COR-L47 (cell line): ENCODE results near the gene NEAT1.

Experiments used
- DNase-seq: peaks from one replicate; lab custom pipeline; 2025; lab: John Stamatoyannopoulos, UW

NEAT1 gene

DNA sequence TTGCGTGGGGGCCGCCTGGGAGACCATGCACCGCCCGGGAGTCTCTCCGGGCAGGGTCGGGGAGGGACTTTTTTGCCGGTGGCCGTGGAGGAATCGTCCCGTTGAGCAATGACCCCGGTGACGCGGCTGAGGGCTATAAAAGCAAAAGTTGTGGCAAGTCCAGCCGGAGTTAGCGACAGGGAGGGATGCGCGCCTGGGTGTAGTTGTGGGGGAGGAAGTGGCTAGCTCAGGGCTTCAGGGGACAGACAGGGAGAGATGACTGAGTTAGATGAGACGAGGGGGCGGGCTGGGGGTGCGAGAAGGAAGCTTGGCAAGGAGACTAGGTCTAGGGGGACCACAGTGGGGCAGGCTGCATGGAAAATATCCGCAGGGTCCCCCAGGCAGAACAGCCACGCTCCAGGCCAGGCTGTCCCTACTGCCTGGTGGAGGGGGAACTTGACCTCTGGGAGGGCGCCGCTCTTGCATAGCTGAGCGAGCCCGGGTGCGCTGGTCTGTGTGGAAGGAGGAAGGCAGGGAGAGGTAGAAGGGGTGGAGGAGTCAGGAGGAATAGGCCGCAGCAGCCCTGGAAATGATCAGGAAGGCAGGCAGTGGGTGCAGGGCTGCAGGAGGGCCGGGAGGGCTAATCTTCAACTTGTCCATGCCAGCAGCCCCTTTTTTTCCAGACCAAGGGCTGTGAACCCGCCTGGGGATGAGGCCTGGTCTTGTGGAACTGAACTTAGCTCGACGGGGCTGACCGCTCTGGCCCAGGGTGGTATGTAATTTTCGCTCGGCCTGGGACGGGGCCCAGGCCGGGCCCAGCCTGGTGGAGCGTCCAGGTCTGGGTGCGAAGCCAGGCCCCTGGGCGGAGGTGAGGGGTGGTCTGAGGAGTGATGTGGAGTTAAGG is at the start of gene NEAT1:
TSS of gene NEAT1 (plus strand) at position 166 of the 883 bp plus-strand sequence.
- no peak for DNase-seq

DNA sequence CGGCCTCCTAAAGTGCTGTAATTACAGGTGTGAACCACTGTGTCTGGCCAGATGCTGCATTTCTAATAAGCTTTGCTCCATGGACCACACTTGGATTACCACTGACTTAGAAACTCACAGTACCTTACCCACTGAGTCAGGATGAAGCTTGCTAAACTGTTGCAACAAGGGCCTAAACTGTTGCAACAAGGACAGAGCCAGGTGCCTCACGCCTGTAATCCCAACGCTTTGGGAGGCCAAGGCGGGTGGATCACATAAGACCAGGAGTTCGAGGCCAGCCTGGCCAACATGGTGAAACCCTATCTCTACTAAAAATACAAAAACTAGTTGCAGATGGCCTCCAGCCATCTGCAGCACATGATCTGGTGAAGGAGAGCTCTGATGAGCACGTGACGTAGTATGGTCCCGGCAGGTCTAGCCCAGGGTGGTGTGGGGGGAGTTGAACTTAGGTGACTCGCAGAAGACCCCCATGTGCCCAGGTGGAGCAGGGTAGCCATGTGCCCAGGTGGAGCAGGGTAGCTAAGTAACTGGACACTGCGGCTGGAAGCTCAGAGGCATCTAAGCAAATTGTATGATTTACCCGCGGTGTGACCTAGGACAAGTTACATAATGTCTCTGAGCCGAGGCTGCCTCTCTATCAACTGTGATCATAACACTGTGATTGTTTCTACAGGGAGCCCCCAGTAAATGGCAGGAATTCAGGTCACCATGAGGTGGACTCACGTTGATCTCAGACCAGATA is 48.6 kb upstream of the NEAT1 start:
- no peak for DNase-seq

DNA sequence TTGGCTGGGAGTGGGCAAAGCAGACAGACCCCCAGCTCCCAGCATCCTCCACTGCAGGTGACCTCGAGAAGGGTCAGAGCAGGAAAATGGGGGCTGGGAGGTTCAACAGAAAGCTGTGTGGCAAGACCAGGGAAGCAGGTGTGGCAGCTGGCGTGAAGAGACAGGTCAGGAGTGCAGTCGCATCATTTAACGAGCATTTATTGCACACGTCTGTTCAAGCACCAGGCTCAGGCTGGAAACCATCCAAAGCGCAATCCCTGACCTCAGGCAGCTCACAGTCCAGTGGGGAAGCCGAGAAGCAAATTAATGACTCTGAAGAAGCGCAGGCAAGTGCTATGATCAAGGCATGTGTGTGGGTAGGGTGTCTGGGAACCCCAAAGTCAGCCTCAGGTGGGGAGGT is 47.6 kb upstream of the NEAT1 start:
- no peak for DNase-seq

DNA sequence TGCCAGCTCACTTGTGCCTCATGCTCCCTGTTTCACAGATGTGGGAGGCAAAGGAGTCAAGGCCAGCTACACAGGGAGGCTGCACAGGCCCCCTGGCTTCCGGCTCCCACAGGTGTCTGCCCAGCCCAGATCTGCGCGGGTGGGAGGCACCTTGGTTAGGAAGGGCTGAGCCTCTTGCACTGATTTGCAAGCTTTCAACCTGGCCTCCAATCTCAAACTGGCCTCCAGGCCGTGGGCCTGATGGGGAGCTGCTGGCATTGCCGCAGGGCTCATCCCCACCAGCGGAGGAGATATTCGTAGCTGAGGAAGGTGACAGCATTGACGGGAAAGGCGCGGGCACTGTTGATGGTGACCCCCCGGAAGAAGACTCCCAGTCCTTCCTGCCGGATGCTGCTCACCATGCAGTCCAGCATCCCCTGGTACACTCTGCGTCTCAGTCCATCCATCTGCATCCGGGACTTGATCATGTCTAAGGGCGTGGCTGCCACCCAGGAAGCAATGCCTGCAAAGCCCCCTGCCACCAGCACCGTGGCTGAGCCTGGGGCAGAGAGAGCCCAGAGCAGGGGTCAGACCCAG is 46.4 kb upstream of the NEAT1 start:
- no peak for DNase-seq

DNA sequence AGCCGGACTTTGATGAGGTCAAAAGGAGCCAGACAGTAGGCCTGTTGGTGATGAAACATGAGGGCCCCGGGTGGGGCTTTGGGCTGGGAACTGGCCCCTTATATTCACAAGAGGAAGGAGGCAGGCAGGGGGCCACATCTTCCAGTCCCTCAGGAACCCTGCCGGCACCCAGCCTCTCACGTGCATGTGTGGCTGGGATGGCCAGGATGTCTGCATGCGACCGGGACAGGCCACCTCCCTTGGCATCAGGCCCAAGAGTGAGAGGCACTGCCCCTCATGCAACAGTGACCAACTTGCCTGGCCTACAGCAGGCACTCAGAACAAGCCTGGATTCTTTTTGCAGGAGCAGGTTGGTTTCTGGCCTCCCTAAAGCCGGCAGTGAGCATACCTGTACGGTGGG is 45.6 kb upstream of the NEAT1 start:
- no peak for DNase-seq

DNA sequence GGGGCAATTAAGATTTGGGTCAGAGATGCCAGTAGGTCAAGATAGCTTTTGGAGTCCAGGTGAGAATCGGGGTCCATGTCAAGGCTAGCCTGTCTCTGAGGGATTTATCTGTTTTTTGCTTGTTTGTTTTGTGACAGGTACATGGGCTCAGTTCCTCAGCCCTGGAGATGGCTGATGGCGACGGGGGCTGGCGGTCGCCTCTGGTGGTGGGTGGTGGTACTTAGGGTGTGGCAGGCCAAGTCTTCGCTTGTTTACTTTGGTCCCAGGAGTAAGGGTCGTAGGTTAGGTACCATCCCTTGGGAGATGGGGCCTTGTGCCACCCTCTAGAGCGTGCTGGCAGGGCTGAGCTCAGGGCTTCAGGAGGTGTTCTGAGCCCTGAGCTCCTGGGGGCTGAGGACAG is 44.8 kb upstream of the NEAT1 start:
- no peak for DNase-seq

DNA sequence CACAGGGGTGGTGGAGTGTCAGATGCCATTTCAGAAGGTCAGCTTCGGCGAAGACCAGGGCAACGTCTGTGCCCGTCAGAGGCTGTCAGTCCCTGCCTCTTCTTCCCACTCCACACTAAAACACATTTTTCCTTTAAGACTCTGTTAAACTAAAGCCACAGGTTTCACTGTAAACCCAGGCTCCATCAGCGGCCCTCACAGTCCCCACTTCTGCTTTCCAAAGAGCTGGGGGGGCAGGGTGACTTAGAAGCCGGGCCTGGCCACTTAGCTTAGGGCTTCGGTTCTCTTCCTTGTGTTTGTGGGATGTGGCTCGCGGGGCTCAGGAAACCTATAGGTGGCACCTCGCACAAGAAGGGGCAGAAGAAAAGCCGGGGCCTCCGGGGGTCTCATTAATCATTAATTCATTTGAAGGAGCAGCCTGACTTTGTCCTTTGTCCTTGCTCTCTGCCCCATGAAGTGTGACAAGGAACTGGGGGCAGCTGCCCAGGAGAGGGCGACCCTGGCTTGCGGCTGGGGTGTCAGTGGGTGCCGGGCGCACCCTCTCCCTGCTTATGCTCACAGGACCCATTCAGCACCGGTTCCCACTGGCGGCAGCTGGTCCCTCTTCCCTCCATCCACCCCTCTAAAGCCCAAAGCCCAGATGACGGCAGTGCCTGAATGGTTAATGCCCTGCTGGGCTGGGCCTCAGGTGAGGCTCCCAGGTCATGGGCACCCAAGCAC is 44.2 kb upstream of the NEAT1 start:
- DNase-seq, result no peak

DNA sequence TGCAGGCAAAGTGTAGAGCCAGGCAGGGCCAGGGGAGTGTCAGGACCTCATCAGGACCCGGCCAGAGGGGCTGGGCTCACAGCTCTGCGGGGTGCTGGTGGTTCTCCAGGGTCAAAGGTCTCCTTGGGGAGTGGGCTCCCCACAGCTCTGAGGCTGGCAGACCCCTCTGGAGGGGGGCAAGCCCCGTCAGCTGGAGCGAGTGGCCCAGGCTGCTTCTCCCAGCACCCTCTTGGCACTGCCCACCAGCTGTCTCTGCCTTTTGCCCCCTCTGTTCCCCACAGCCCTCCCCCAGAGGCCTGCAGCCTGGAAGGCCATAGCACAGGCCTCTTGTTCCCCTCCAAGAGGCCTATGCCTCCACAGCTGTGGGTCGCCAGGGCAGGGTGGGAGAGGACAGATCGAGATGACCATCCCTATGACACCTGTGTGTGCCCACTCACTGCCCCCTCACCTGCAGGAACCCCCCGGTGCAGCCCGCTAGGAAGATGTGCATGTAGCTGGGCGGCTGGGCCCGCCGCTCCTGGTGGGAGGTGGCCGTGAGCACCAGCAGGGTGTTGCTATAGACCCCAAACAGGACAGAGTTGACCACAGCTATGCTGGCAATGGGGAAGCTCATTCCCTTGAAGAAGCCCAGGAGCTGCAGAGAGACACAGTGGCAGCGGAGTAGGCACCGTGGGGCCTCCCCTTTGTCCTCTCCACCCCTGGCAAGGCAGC is 43.5 kb upstream of the NEAT1 start:
- no peak for DNase-seq

DNA sequence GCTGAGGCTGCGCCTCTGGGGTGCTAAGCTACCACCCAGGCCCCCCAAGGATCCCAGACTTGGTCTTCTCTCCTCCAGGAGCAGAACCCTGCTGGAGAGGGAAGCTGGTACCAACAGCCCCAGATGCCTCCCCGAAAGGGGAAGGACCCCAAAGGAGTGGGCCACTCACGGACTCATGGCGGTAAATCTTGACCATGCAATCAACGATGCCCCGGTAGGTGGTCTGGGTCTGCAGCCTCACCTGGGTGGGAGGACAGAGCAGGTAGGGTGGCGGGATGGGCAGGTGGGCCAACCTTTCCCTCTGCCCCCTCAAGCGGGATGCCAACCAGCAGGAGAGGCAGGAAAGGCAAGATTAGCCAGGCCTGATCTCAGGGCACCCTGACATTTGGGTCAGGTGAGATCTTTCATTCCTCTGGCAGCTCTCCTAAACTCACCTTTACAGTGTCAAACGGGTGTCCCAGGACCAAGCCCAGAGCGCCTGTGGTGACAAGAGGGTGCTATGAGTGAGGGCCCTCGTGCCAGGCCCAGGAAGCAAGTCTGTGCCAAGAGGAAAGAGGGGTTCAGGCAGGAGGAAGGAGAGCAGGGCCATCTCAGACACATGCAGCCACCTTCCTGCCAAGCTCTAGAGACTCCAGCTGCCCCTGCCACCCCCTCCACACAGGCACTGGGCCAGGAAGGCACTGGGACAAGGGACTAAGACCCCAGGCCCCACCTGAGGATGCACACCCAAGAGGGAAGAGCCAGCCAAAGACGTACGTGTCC is 42.7 kb upstream of the NEAT1 start:
- no peak for DNase-seq

DNA sequence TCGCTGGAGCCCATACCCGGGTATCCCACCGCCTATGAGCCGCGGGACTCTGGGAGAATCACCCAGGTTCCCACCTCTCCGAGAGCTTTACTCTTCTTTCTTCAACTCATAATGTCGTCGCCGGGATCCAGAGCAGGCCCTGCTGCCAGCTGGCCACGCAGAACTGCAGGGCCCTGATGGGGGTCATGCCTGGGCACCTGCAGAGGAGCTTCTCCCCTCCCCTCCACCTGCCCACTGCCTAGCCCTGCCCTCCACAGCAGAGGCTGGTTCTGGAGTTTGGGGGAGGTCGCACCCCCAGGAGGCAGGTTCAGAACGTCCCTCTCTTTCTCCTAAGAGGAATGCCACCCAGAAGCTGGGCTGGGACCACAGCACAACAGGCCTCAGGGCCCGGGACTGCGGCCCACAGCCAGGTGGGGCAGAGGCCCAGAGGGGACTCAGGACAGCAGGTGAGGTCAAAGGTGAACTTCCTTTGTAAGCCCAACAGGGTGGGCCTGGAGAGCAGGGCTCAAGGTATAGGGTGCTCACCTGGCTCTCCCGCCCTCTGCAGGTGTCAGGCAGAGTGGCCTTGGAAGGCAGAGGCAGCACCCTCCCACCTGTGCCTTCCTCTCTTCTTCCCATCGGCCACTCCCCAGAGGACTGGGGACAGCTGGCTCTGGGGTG is 42.0 kb upstream of the NEAT1 start:
- DNase-seq, result no peak

DNA sequence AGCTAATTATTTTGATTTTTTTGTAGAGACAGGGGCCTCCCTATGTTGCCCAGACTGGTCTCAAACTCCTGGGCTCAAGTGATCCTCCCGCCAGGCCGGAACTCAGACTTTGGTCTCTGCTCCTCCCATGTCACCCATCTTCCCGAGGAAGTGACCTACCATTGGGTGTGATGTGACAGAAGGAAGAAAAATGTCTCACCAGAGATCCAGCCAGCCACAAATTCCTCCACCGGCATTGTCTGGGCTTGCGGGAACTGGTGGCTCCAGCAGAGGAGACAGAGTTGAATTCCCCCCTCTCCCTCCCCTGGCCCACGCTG is 40.9 kb upstream of the NEAT1 start:
- no peak for DNase-seq

DNA sequence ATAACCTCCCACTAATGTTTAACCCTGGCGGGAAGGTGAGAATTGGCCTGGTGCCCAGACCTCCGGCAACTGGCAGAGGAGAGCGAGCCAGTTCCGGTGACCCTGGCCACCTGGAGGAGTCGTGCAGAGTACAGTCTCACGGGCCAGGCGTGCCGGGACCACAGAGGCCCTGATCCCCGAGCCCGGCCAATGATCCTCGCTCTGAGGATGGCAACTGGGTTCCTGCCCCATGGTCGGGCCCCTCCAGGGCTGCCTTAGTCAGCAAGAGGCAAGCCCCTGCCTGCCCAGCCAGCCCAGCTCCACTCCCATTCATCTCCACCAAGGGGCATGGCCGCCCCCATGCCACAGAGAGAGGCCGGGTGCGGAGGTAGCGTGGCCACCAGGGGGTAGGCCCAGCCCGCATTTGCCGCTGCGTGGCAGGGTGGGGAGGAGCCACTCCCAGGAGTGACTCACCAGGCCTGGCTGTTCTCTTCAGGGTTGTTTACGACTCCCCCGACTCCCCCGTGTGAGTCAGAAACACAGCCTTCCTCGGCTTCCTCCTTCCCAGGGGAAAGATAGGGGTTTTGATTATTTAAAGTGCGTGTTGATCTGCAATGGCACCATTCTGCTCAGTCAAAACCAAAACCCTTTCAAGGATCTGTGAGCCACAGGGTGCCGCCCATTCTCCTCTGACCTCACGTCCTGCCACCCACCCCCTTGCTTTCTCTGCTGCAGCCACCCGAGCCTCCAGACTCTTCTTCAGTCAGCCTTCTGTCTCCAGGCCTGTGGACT is 40.4 kb upstream of the NEAT1 start, which contains the start of gene SLC25A45:
TSS of gene SLC25A45 (minus strand) at position 614 of the 771 bp plus-strand sequence. CDS start 695 bp downstream, outside the sequence.
- peak; percentile 85 for DNase-seq

DNA sequence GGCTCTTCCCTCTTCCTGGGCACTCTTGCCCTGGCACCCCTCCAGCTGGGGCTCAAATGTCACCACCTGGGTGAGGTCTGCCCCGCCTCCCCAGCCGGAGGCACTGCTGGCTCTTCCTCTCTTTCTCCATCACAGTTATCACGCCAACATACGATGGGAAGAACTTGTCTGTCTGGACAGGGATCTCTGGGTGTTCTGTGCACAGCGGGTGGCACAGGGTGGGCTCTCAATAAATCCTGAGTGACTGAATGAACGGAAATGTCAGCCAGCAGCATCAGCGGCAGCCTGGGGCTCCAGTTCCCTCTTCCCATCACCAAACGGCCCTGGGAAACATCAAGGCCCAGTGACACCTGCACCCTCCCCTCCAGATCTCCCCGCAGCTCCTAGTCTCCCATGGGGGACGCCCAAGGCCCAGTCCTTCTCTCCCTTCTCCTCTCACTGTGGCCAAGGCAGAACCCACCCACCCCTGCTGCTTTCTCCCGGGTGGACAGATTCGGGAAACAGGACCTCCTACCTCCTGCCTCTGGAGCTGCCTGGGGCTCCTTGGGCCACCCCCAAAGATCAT is 39.7 kb upstream of the NEAT1 start:
- peak; percentile 77 for DNase-seq

DNA sequence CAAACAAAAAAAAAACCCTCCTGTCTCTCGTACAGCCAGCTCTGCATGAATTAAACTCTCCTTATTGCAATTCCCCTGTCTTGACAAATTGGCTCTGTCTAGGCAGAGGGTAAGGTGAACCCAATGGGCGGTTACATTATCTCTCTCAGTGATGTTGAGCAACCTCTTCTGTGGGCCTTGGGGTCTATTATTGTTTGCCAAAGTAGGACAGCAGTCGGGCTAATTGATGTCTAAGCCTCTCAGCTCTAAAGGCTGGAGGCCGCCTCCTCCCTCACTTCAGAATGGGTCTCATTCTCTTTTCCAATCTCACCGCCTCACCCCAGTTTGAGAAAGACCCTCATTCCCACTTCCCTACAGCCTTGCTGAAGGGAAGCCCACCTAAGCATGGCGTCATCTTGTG is 38.8 kb upstream of the NEAT1 start:
- DNase-seq, result no peak

DNA sequence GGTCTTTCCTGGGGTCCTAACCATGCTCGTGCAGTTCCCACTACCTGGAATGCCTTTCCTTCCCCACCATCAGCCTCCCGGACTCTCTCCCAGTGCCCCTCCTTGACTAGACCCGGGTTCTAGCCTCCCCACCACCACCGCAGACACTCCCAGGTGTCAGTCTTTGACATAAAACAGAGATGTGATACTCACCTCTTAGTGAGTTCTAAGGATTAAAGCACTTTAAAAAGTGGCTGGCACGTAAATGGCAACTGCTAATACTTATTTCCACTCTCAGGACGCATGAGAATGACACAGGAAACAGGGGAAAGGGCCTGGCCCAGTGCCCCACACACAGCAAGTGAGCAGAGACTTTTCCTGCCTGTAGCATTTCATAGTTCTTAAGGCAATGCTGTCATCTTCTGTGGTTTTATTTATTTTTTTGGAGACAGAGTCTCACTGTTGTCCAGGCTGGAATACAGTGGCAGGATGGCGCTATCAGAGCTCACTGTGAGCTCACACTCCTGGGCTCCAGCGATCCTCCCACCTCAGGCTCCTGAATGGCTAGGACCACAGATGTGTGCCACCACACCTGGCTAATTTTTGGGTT is 38.2 kb upstream of the NEAT1 start:
- no peak for DNase-seq

DNA sequence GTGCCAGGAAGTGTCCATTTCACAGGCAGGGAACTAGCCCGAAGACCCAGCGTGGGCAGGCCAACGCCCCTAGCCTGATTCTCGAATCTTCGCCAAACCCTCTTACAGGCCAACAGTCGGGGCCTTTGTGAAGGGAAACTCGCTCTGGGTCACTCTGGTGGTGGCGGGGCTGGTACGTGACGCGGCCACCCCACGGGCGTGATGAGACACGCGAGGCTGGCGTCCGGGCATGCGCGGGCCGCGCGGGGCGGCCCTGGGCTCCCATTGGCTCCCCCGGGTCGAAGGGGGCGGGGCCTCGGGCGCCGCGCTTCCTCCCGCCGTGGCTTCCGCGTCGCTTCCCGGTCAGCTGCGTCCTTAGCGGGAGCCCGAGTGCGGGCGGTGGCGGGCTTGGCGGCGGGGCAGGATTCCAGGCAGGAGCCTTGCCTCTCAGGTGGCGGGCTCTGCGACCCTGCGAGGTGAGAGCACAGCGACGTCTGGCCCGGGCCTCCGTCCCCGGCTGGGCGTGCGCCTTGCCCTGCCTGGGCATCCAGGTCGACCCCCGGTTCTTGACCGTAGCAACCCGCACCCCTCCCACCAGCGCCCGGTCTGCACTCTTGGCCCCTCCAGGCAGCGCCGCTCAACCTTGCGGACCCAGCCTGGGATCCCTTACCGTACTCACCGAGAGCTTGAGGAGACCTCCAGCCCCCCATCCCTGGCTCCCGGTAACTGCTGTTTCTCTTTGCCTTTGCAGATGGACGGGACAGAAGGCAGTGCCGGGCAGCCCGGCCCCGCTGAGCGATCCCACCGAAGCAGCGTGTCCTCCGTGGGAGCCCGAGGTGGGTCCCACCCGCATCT is 36.1 kb upstream of the NEAT1 start, which contains the start of gene FRMD8:
TSS of gene FRMD8 (plus strand) at position 331 of the 834 bp plus-strand sequence. CDS start at position 731, 400 bp downstream.
- DNase-seq, result peak; percentile 76

DNA sequence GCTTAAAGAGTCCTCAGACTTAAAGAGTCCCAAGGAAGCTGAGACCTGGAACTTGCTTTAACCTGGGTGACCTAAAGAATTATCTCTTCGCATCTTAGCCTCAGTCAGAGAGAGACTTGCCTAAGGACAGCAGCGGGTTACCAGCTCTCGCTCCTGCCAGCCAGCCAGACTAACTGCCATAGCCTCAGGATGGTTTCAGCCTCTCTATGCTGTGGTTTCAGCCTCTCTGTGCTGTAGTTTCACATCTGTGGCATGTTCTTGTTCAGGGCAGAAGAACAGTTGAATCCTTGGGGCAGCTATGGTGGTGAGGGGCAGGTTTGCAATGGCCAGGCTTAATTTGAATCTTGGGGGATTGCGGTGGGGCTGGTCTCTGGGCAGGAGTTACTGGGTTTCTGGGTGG is 33.9 kb upstream of the NEAT1 start:
- no peak for DNase-seq
